Purkinje cell (primary cell): ENCODE data around the gene NUP153. TPM values are rescaled to one million over a fixed set of nuclear protein-coding genes. Genes with fewer than 3 reads are reported as not detected.

ENCODE experiments used
- polyA plus RNA-seq: library from polyadenylated mRNA; unstranded; fragments of >200 nt; fragmentation: Nextera tagmentation; gene quantifications from 2 replicates; pipeline ENCODE4 v1.2.1, GENCODE V29; 2014

NUP153 gene
- 9.6 and 15.6 TPM in 2 replicates for polyA plus RNA-seq

DNA sequence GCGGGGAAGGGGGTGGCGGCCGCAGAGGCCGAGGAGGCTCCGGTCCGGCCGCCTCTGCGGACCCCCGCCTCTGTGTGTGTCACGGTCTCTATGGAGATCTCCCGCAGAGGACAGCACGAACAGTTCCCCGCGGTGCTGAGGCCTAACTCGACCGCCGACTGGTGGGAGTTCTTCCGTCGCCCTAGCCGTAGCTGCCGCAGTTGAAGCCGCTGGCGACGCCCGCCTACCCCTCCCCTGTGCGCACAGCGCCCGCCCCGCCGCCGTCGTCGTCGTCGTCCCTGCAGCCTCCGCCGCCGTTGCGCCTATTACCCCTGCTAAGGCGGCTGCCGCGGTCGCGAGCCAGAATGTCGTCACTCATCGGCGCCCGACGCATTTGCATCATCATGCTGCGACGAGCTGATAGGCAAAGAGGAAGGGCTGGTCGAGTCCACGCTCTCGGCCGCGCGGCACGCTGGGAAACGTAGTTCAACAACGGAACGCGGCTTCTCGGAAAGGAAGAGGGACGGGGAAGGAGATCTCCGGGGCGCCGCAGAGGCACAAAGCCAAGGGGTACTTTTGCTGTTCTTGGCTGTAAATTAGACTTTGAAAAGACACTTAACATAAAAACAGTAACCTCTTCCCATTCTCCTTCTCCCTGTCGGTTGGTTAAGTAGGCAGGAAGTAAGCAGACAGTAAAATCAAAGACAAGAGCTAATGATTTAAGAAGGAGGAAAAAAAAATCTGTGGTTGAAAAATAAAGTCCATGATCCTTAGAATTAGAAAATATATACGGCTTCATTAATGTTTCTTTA lies at the start of gene NUP153:
Gene NUP153 (minus strand): TSS at position 346 of the 791 bp plus-strand sequence. CDS start 538 bp downstream, outside the sequence.

GRCh38 chr6:17599877-17600526 lies 106.7 kb downstream of the NUP153 start, which contains the start of gene FAM8A1:
TSS of gene FAM8A1 (plus strand) at chr6:17600302. CDS start at chr6:17600410, 108 bp downstream.

Other genes starting within 250 kb of the NUP153 start
- 46.1 and 52.7 TPM in 2 replicates for gene FAM8A1, start 106.6 kb downstream of the NUP153 start, polyA plus RNA-seq